ENCODE data around the gene ANG.

Gene ANG

DNA sequence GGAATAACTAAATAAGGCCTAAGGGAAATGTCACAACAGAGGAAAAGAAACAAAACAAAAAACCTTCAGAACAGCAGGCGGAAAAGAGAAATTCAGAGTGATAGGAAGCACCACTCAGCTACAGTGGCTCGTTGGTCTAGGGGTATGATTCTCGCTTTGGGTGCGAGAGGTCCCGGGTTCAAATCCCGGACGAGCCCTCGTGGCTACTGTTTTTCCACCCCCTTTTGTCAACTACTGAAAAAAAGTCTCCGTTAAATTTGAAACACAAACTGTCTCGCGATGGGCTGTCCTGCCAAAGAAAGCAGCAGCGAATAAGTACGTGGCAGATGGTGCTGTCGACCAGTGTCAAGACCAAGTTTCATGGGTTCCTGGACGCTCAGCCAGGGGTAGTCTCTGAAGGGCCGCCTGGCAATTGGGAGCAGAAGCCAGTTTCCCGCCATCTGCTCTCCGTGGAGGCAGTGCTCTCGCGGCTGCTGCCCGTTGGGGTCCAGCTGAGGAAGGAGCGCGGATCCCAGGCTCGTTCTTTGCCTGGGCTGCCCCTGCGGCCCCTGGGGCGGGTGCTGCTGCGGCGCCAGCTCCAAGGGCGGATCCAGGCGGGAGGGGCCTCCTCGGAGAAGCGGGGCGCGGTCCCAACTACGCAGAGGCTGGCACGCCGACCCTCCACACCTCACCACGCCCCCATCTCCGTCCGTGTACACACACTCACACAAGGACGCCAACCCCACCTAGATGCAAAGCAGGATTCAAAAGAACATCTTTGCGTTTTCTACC lies 4.5 kb upstream of the ANG start, which contains the start of gene RNASE4 (continued):
- no peak for TF ChIP-seq ZNF416 (tag by site-specific recombination; IDR thresholded peaks at IDR 0.05)
- TF ChIP-seq ZNF2 (tag by site-specific recombination; IDR thresholded peaks at IDR 0.05): peak; percentile 65
- TF ChIP-seq ZNF292 (tag by site-specific recombination; IDR thresholded peaks at IDR 0.05; ENCODE audit: borderline replicate concordance, low read depth): no peak
- TF ChIP-seq KLF16 (tag by site-specific recombination; IDR thresholded peaks at IDR 0.05): peak; percentile 72
- no peak for TF ChIP-seq ZNF248 (tag by site-specific recombination; IDR thresholded peaks at IDR 0.05)
- TF ChIP-seq, protein P1, sequence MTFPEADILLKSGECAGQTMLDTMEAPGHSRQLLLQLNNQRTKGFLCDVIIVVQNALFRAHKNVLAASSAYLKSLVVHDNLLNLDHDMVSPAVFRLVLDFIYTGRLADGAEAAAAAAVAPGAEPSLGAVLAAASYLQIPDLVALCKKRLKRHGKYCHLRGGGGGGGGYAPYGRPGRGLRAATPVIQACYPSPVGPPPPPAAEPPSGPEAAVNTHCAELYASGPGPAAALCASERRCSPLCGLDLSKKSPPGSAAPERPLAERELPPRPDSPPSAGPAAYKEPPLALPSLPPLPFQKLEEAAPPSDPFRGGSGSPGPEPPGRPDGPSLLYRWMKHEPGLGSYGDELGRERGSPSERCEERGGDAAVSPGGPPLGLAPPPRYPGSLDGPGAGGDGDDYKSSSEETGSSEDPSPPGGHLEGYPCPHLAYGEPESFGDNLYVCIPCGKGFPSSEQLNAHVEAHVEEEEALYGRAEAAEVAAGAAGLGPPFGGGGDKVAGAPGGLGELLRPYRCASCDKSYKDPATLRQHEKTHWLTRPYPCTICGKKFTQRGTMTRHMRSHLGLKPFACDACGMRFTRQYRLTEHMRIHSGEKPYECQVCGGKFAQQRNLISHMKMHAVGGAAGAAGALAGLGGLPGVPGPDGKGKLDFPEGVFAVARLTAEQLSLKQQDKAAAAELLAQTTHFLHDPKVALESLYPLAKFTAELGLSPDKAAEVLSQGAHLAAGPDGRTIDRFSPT (tag by site-specific recombination; IDR thresholded peaks at IDR 0.05): no peak; the same call in 1 of the 2 replicates
- no peak for TF ChIP-seq ZNF514 (tag by site-specific recombination; IDR thresholded peaks at IDR 0.05)
- TF ChIP-seq, protein P2, sequence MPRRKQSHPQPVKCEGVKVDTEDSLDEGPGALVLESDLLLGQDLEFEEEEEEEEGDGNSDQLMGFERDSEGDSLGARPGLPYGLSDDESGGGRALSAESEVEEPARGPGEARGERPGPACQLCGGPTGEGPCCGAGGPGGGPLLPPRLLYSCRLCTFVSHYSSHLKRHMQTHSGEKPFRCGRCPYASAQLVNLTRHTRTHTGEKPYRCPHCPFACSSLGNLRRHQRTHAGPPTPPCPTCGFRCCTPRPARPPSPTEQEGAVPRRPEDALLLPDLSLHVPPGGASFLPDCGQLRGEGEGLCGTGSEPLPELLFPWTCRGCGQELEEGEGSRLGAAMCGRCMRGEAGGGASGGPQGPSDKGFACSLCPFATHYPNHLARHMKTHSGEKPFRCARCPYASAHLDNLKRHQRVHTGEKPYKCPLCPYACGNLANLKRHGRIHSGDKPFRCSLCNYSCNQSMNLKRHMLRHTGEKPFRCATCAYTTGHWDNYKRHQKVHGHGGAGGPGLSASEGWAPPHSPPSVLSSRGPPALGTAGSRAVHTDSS (tag by site-specific recombination; IDR thresholded peaks at IDR 0.05): no peak
- TF ChIP-seq CTCF (tag by site-specific recombination; IDR thresholded peaks at IDR 0.05): peak; percentile 33
- TF ChIP-seq ZNF202 (tag by site-specific recombination; IDR thresholded peaks at IDR 0.05; ENCODE audit: borderline replicate concordance): no peak
- TF ChIP-seq ZNF239 (tag by site-specific recombination; IDR thresholded peaks at IDR 0.05): no peak
- TF ChIP-seq ZBTB8A (tag by site-specific recombination; IDR thresholded peaks at IDR 0.05): no peak; the same call in none of the 2 replicates
- TF ChIP-seq GLIS2 (tag by site-specific recombination; IDR thresholded peaks at IDR 0.05): peak; percentile 98
- no peak; the same call in 1 of the 2 replicates for TF ChIP-seq ZNF785 (tag by site-specific recombination; IDR thresholded peaks at IDR 0.05)
- TF ChIP-seq, protein P3, sequence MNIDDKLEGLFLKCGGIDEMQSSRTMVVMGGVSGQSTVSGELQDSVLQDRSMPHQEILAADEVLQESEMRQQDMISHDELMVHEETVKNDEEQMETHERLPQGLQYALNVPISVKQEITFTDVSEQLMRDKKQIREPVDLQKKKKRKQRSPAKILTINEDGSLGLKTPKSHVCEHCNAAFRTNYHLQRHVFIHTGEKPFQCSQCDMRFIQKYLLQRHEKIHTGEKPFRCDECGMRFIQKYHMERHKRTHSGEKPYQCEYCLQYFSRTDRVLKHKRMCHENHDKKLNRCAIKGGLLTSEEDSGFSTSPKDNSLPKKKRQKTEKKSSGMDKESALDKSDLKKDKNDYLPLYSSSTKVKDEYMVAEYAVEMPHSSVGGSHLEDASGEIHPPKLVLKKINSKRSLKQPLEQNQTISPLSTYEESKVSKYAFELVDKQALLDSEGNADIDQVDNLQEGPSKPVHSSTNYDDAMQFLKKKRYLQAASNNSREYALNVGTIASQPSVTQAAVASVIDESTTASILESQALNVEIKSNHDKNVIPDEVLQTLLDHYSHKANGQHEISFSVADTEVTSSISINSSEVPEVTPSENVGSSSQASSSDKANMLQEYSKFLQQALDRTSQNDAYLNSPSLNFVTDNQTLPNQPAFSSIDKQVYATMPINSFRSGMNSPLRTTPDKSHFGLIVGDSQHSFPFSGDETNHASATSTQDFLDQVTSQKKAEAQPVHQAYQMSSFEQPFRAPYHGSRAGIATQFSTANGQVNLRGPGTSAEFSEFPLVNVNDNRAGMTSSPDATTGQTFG (tag by site-specific recombination; IDR thresholded peaks at IDR 0.05; ENCODE audit: borderline replicate concordance): 0 out of 2 replicates have a peak, but pooled peaks have one; percentile 38
- TF ChIP-seq, protein P4, sequence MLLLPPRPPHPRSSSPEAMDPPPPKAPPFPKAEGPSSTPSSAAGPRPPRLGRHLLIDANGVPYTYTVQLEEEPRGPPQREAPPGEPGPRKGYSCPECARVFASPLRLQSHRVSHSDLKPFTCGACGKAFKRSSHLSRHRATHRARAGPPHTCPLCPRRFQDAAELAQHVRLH (tag by site-specific recombination; IDR thresholded peaks at IDR 0.05): peak; percentile 84
- TF ChIP-seq PRDM10 (tag by site-specific recombination; IDR thresholded peaks at IDR 0.05): peak; percentile 81
- TF ChIP-seq ZFP41 (tag by site-specific recombination; IDR thresholded peaks at IDR 0.05; ENCODE audit: borderline replicate concordance): no peak
- TF ChIP-seq HOXA7 (CRISPR knock-in tag; IDR thresholded peaks at IDR 0.05; ENCODE audit: borderline replicate concordance): no peak
- peak; percentile 64 for TF ChIP-seq ZNF664 (tag by site-specific recombination; IDR thresholded peaks at IDR 0.05)
- no peak; the same call in 1 of the 2 replicates for TF ChIP-seq ZBTB21 (tag by site-specific recombination; IDR thresholded peaks at IDR 0.05)
- peak; percentile 85 for TF ChIP-seq ZBTB20 (tag by site-specific recombination; IDR thresholded peaks at IDR 0.05)
- no peak for TF ChIP-seq ZNF626 (tag by site-specific recombination; IDR thresholded peaks at IDR 0.05)
- TF ChIP-seq ZNF138 (tag by site-specific recombination; IDR thresholded peaks at IDR 0.05; ENCODE audit: borderline replicate concordance): no peak
- TF ChIP-seq ZNF704 (tag by site-specific recombination; IDR thresholded peaks at IDR 0.05): no peak
- no peak for TF ChIP-seq ZNF121 (tag by site-specific recombination; IDR thresholded peaks at IDR 0.05)
